Heart right ventricle (tissue), 16 donors: Measurements from ENCODE around the gene TMC3. TPM values are rescaled to one million over a fixed set of nuclear protein-coding genes. Genes with fewer than 3 reads are reported as not detected.
A peak's percentile ranks its signal among the peaks of the same experiment; 100 is the strongest.
"Not testable (repeated sequence)": the region's sequence is repeated elsewhere in the genome, so short reads cannot be mapped to it uniquely, and the experiment has no call there.

Experiments
- ATAC-seq, 8 donors: fragments of 200-7000 bp; cut with Tn5 transposase; one replicate each; pipeline ENCODE4 v1.9.1; 2020; ENCODE audit warnings: mild to moderate bottlenecking in 8 of 8, moderate library complexity in 8 of 8, moderate number of reproducible peaks in 1 of 8
- DNase-seq, 2 donors: peaks; one replicate each; pipeline ENCODE4 v3.0.0-alpha.2; 2020
- H3K27ac ChIP-seq, 10 donors: fragments of 200-600 bp; sonication (generic) in 2 of 10; one replicate each; pipeline versions ENCODE4 v1.5.0 to v1.8.0; 2020 to 2022; ENCODE audit warnings: mild to moderate bottlenecking in 3 of 10
- H3K27me3 ChIP-seq, 7 donors: fragments of 200-600 bp; one replicate each; pipeline ENCODE4 v1.8.0; 2021 to 2022; ENCODE audit warnings: mild to moderate bottlenecking in 2 of 7
- H3K36me3 ChIP-seq, 9 donors: fragments of 200-600 bp; sonication (generic) in 1 of 9; one replicate each; pipeline versions ENCODE4 v1.5.0 to v1.8.0; 2020 to 2022; ENCODE audit warnings: mild to moderate bottlenecking in 2 of 9
- H3K4me1 ChIP-seq, 9 donors: fragments of 200-600 bp; sonication (generic) in 1 of 9; one replicate each; pipeline versions ENCODE4 v1.5.0 to v1.8.0; 2020 to 2022; ENCODE audit warnings: mild to moderate bottlenecking in 4 of 9
- H3K4me3 ChIP-seq, 10 donors: fragments of 200-600 bp; sonication (generic) in 2 of 10; one replicate each; pipeline versions ENCODE4 v1.5.0 to v1.8.0; 2020 to 2022; ENCODE audit warnings: mild to moderate bottlenecking in 7 of 10, moderate library complexity in 2 of 10
- H3K9me3 ChIP-seq, 11 donors: fragments of 200-600 bp in 10 of 11; sonication (generic) in 2 of 11; one replicate each; pipeline versions ENCODE4 v1.5.0 to v1.8.0; 2013 to 2022; ENCODE audit warnings: mild to moderate bottlenecking in 2 of 11, control low read depth in 1 of 11, moderate library complexity in 1 of 11
- WGBS, 2 donors: extraction: QIAGEN DNeasy Blood & Tissue Kit; methylation state at CpG; one replicate each; pipeline ENCODE4 v1.1.7; 2013; ENCODE audit warnings: inconsistent platforms in 1 of 2; 5-methylcytosine and 5-hydroxymethylcytosine counted together
- intact Hi-C, 10 donors: fragments of 100-400 bp; cut with DNase I; formaldehyde crosslinking; loops; one replicate each; pipeline versions ENCODE4 v1.11.1 to v1.14.2; 2022
- polyA plus RNA-seq, 2 donors: library from polyadenylated mRNA; stranded (reverse); fragments of 200-250 nt; gene quantifications; one replicate each; pipeline ENCODE4 v1.2.3, GENCODE V29; 2013
- total RNA-seq, 10 donors: library from RNA; stranded (reverse); fragmentation: NEBNext Ultra II Directional in 3 of 10; extraction: Animal tissue kit (Norgen Biotek cat#: 25700) in 3 of 10; gene quantifications; one replicate each; pipeline versions ENCODE4 v1.2.1 to v1.2.4, GENCODE V29; 2021 to 2023
- TF ChIP-seq, protein P1 (sequence below), 9 donors: fragments of 200-600 bp; sonication (generic) in 2 of 9; IDR thresholded peaks; one replicate each; pipeline versions ENCODE4 v1.5.0 to v1.8.0; 2021 to 2022; ENCODE audit warnings: antibody characterized with exemption in 9 of 9, mild to moderate bottlenecking in 5 of 9, moderate library complexity in 1 of 9
- donor health status: Arrhythmogenic right ventricular cardiomyopathy.
- donor health status: ischemic (EF 13 %, LVEDD 7.1; RV severe dilation, severe dysfunction).
- donor health status: healthy with polysubstance abuse.
- donor health status: DM: no; HTN: yes; CAD: no.
- donor health status: DM: no; HTN: no; CAD: no.
- donor health status: ischemic (EF 25% LVEDD 6.9; RV normal size, moderate dysfunction).
- donor health status: ischemic (EF 25% LVEDD 5.7; RV mildly dilated, moderate dysfunction).
- donor health status: healthy.
- donor health status: DM: yes; HTN: yes; CAD: no.
- donor health status: Ischemic cardiomyopathy.
- donor health status: ischemic (EF 35%, LVEDD 5.7; RV mildly dilated, moderate dysfunction).
- donor health status: nonischemic (EF 11% LVEDD 7.7; RV severe dilation, severe dysfunction).
- donor health status: DM: yes; HTN: yes; CAD: no.
- donor health status: PGD.
- donor health status: ischemic (EF 29% LVEDD 5.4; RV normal size, mild dysfunction).
- donor health status: nonischemic (EF 23%, LVEDD 6.1; RV moderate dilation, normal function).

TMC3 gene
- total and polyA plus RNA-seq, 12 donors, result under 0.01 TPM; not detected in 11

DNA sequence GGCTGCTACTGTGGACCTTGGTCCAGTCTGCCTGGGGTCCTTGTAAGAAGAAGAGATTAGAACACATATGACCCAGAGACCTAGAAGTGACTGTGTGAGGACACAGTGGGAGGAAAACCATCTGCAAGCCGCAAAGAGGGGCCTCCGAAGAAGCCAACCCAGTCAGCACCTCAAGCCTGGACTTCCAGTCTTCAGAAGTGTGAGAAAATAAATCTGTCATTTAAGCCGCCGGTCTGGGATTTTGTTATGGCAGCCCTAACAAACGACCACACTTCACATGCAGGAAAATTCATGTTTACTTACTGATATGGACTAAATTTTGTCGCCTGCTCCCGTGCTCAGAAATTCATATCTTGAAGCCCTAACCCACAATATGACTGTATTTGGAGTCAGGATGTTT is 44.4 kb upstream of the TMC3 start:
- 60% methylated on average over 7 of the region's 7 CpGs for WGBS, 2 donors
- ATAC-seq (no peak), DNase-seq (no peak)
- Histone ChIP-seq H3K27me3 (no peaks in the 10 kb centered on the region), H3K27ac (no peak overlapping the region), H3K36me3 (no peaks in the 10 kb centered on the region), H3K4me3 (no peak overlapping the region), H3K4me1 (no peaks in the 10 kb centered on the region), H3K9me3 (no peaks in the 10 kb centered on the region)
- intact Hi-C loops, result no loop called here
- TF ChIP-seq, protein P1, sequence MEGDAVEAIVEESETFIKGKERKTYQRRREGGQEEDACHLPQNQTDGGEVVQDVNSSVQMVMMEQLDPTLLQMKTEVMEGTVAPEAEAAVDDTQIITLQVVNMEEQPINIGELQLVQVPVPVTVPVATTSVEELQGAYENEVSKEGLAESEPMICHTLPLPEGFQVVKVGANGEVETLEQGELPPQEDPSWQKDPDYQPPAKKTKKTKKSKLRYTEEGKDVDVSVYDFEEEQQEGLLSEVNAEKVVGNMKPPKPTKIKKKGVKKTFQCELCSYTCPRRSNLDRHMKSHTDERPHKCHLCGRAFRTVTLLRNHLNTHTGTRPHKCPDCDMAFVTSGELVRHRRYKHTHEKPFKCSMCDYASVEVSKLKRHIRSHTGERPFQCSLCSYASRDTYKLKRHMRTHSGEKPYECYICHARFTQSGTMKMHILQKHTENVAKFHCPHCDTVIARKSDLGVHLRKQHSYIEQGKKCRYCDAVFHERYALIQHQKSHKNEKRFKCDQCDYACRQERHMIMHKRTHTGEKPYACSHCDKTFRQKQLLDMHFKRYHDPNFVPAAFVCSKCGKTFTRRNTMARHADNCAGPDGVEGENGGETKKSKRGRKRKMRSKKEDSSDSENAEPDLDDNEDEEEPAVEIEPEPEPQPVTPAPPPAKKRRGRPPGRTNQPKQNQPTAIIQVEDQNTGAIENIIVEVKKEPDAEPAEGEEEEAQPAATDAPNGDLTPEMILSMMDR (IDR thresholded peaks at IDR 0.05), result no peak

DNA sequence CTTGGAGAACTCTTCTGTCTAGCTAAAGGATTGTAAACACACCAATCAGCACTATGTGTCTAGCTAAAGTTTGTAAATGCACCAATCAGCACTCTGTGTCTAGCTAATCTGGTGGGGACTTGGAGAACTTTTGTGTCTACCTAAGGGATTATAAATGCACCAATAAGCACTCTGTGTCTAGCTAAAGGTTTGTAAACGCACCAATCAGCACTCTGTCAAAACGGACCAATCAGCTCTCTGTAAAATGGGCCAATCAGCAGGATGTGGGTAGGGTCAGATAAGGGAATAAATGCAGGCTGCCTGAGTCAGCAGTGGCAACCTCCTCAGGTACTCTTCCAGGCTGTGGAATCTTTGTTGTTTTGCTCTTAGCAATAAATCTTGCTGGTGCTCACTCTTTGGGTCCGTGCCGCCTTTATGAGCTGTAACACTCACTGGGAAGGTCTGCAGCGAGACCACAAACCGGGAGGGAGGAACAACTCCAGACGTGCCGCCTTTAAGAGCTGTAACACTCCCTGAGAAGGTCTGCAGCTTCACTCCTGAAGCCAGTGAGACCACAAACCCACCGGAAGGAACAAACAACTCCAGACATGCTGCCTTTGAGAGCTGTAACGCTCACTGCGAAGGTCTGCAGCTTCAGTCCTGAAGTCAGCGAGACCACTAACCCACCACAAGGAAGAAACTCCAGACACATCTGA is 40.4 kb upstream of the TMC3 start:
- not testable (repeated sequence) for H3K27me3 ChIP-seq, H3K9me3 ChIP-seq, ATAC-seq, H3K27ac ChIP-seq, H3K36me3 ChIP-seq, H3K4me3 ChIP-seq, DNase-seq
- 93% methylated on average over 12 of the region's 12 CpGs for WGBS, 2 donors
- intact Hi-C loops, result loop anchor here in 2 of 10 donors (5.0 kb wide), 2 partner anchors 633 to 783 kb away; partner anchors contain the start of gene MEX3B (in 1 of the 2)
- peaks cover 0 to 14% (median 8%) of the 10 kb centered on the region in 9 donors for H3K4me1 ChIP-seq

DNA sequence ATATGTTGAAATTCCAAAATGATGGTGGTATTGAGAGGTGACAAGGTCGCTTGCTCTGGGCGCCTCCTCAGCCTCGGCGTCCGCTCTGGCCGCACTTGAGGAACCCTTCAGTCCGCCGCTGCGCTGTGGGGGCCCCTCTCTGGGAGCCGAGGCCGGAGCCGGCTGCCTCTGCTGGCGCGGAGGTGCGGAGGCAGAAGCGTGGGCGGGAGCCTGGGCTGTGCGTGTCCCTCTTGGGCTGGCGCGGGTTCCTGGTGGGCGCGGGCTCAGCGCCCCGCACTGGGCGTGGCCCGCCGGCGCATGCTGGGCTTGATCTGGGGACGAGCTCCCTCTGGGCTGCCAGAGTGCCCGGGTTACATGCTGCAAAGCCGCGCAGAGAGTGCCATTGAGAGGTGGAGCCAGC is 39.8 kb upstream of the TMC3 start:
- TF ChIP-seq, protein P1 (IDR thresholded peaks at IDR 0.05), result no peak
- intact Hi-C loops, result loop anchor here in 2 of 10 donors (5.0 kb wide), 2 partner anchors 633 to 783 kb away; partner anchors contain the start of gene MEX3B (in 1 of the 2)
- 92 to 96% methylated on average over 32 of the region's 32 CpGs for WGBS, 2 donors

DNA sequence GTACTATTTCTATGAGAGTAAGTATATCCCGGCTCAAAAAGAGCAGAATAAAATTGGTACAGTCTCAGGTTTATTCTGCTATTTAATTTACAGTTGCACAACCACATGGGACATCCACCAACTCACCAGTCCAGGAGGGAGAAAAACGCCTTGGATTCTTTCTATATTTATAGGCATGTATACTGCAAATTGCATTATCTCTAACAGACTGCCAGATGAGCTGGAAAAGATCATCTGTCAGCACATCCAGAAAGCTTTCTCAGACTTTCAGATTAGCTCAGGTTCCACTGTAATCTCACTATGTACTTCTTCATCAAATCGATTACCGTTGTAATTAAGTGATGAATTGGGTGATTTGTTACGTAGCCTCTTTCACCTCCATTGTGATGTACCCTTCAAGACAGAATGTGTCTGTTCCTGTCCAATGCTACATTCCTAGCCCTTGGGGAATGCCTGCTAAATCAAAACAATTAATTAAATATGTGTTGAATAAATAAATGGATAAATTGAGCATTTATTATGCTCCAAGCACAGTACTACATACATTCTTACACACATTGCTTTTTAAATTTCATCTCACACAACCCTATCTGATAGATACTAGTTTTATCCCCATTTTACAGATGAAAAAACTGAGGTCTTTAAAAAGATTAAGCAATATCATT is 38.1 kb upstream of the TMC3 start:
- intact Hi-C loops, result loop anchor here in 3 of 10 donors (2.0 to 5.0 kb wide), 3 partner anchors 635 to 787 kb away; partner anchors contain the start of gene MEX3B (in 1 of the 3)
- Histone ChIP-seq H3K27ac (no peak overlapping the region), H3K4me1 (peaks cover 0 to 14% (median 8%) of the 10 kb centered on the region in 9 donors), H3K4me3 (no peak overlapping the region), H3K9me3 (no peaks in the 10 kb centered on the region), H3K36me3 (no peaks in the 10 kb centered on the region), H3K27me3 (no peaks in the 10 kb centered on the region)
- no peak for DNase-seq
- WGBS, 2 donors, result 54 to 58% methylated on average over 5 of the region's 5 CpGs
- ATAC-seq, result no peak
- TF ChIP-seq, protein P1 (IDR thresholded peaks at IDR 0.05), result no peak

More for the DNA sequence above, 39.8 kb upstream of the TMC3 start:
- peak in 1 of 8 donors; percentile 57 for ATAC-seq
- no peaks in the 10 kb centered on the region for H3K9me3 ChIP-seq
- H3K27ac ChIP-seq, result no peak overlapping the region
- no peaks in the 10 kb centered on the region for H3K27me3 ChIP-seq
- no peak for DNase-seq
- no peaks in the 10 kb centered on the region for H3K36me3 ChIP-seq
- no peak overlapping the region for H3K4me3 ChIP-seq
- H3K4me1 ChIP-seq, result peaks cover 0 to 14% (median 8%) of the 10 kb centered on the region in 9 donors
